DOHH2 (cell line): ENCODE data around the gene CD68.

ENCODE experiments used
- H3F3A ChIP-seq: fragments of 200-600 bp; sonication (generic), shearing (Covaris generic); 2 replicates; pipeline ENCODE4 v1.6.0; 2016; ENCODE audit warnings: antibody characterized with exemption, mild to moderate bottlenecking; ENCODE audit not compliant: control insufficient read depth, insufficient read depth
- H3K27ac ChIP-seq: fragments of 200-600 bp; sonication (generic); 2 replicates; pipeline ENCODE4 v1.5.1; 2014; ENCODE audit warnings: low read depth, mild to moderate bottlenecking, low read length, moderate library complexity
- H3K27me3 ChIP-seq: fragments of 200-600 bp; sonication (generic); 2 replicates; pipeline ENCODE4 v1.6.1; 2014; ENCODE audit warnings: mild to moderate bottlenecking, low read length, mixed read lengths; ENCODE audit not compliant: control insufficient read depth
- H3K36me3 ChIP-seq: fragments of 200-600 bp; sonication (generic); 2 replicates; pipeline ENCODE4 v1.6.1; 2014; ENCODE audit warnings: mild to moderate bottlenecking, low read length, moderate library complexity, mixed read lengths; ENCODE audit not compliant: control insufficient read depth
- H3K4me1 ChIP-seq: fragments of 200-600 bp; sonication (generic); 2 replicates; pipeline ENCODE4 v1.6.1; 2014; ENCODE audit warnings: mild to moderate bottlenecking, low read length, mixed read lengths; ENCODE audit not compliant: control insufficient read depth
- H3K4me2 ChIP-seq: fragments of 200-600 bp; sonication (generic); 2 replicates; pipeline ENCODE4 v1.6.0; 2014; ENCODE audit warnings: mild to moderate bottlenecking, low read length, moderate library complexity
- H3K4me3 ChIP-seq: fragments of 200-600 bp; sonication (generic); 2 replicates; pipeline ENCODE4 v1.5.1; 2014; ENCODE audit warnings: mild to moderate bottlenecking, low read length, mixed read lengths
- H3K79me2 ChIP-seq: fragments of 200-600 bp; sonication (generic); 2 replicates; pipeline ENCODE4 v1.6.1; 2014; ENCODE audit warnings: mild to moderate bottlenecking, low read length, mixed read lengths; ENCODE audit not compliant: control insufficient read depth
- H3K9me2 ChIP-seq: fragments of 200-600 bp; sonication (generic); replicated peaks from 2 replicates; pipeline ENCODE4 v1.6.1; 2014; ENCODE audit warnings: mild to moderate bottlenecking, low read length, mixed read lengths; ENCODE audit not compliant: control insufficient read depth
- H3K9me3 ChIP-seq: fragments of 200-600 bp; sonication (generic); 2 replicates; pipeline ENCODE4 v1.6.1; 2014; ENCODE audit warnings: antibody characterized with exemption, low read length, mixed read lengths; ENCODE audit not compliant: control insufficient read depth, insufficient read depth
- H4K20me1 ChIP-seq: fragments of 200-600 bp; sonication (generic); 2 replicates; pipeline ENCODE4 v1.6.0; 2014; ENCODE audit warnings: low read depth, mild to moderate bottlenecking, antibody characterized with exemption, low read length, moderate library complexity; ENCODE audit not compliant: control insufficient read depth, insufficient read depth
- EZH2phosphoT487 ChIP-seq: fragments of 200-600 bp; sonication (generic); IDR thresholded peaks from 2 replicates; pipeline ENCODE4 v1.6.1; 2017; ENCODE audit warnings: borderline replicate concordance, mild to moderate bottlenecking, antibody characterized with exemption, low read length, moderate library complexity, mixed read lengths
- TF ChIP-seq, protein P1 (sequence below): fragments of 200-600 bp; sonication (generic); IDR thresholded peaks from one replicate; pipeline ENCODE4 v1.5.1; 2014; ENCODE audit warnings: antibody characterized with exemption, mild to moderate bottlenecking, low read depth, low read length; ENCODE audit not compliant: poor library complexity, severe bottlenecking

CD68 gene

GRCh38 chr17:7555320-7555948, 24.0 kb upstream of the CD68 start:
- Histone ChIP-seq H3K9me2 (no peaks in the 10 kb centered on the region), H3K4me2 (no peak overlapping the region), H3K4me3 (no peak overlapping the region), H4K20me1 (no peaks in the 10 kb centered on the region), H3K79me2 (no peaks in the 10 kb centered on the region), H3K27me3 (peaks cover 23% of the 10 kb centered on the region), H3F3A (no peaks in the 10 kb centered on the region), H3K27ac (no peak overlapping the region), H3K9me3 (no peaks in the 10 kb centered on the region), H3K36me3 (no peaks in the 10 kb centered on the region), H3K4me1 (peaks cover 24% of the 10 kb centered on the region)
- no peak for TF ChIP-seq EZH2phosphoT487
- TF ChIP-seq, protein P1, sequence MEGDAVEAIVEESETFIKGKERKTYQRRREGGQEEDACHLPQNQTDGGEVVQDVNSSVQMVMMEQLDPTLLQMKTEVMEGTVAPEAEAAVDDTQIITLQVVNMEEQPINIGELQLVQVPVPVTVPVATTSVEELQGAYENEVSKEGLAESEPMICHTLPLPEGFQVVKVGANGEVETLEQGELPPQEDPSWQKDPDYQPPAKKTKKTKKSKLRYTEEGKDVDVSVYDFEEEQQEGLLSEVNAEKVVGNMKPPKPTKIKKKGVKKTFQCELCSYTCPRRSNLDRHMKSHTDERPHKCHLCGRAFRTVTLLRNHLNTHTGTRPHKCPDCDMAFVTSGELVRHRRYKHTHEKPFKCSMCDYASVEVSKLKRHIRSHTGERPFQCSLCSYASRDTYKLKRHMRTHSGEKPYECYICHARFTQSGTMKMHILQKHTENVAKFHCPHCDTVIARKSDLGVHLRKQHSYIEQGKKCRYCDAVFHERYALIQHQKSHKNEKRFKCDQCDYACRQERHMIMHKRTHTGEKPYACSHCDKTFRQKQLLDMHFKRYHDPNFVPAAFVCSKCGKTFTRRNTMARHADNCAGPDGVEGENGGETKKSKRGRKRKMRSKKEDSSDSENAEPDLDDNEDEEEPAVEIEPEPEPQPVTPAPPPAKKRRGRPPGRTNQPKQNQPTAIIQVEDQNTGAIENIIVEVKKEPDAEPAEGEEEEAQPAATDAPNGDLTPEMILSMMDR: no peak

DNA sequence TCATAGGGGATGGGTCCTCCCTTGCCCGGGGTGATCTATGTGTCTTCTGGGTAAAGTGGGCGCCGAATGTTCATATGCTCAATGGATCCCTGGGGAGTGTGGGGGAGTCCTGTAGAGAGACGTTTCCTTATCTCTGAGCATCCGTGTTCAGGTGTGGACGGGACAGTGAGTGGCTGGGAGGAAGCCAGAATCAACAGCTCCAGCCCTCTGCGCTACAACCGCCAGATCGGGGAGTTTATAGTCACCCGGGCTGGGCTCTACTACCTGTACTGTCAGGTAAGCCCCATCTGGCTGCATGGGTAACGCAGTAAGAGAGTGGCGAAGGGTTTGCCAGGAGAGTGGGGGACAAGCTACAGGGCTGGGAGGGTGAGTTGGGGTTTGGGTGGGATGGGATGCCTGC, 22.8 kb upstream of the CD68 start:
- no peak overlapping the region for H3K4me3 ChIP-seq
- H3K4me2 ChIP-seq: no peak overlapping the region
- TF ChIP-seq EZH2phosphoT487: no peak
- TF ChIP-seq, protein P1: no peak
- H3K4me1 ChIP-seq: peaks cover 29% of the 10 kb centered on the region
- no peak overlapping the region for H3K27ac ChIP-seq
- no peaks in the 10 kb centered on the region for H4K20me1 ChIP-seq
- peaks cover 6% of the 10 kb centered on the region for H3K79me2 ChIP-seq
- no peaks in the 10 kb centered on the region for H3K9me2 ChIP-seq
- H3F3A ChIP-seq: 0 out of 2 replicates have a peak, but pooled peaks cover 3% of the 10 kb centered on the region
- H3K27me3 ChIP-seq: peaks cover 17% of the 10 kb centered on the region
- no peaks in the 10 kb centered on the region; the same call in 1 of the 2 replicates for H3K36me3 ChIP-seq
- no peaks in the 10 kb centered on the region for H3K9me3 ChIP-seq

GRCh38 chr17:7557147-7557764, 22.2 kb upstream of the CD68 start:
- no peak for TF ChIP-seq EZH2phosphoT487
- TF ChIP-seq, protein P1: no peak
- Histone ChIP-seq H3K36me3 (peaks cover 2% of the 10 kb centered on the region), H3K4me3 (no peak overlapping the region), H3K4me1 (peaks cover 29% of the 10 kb centered on the region), H4K20me1 (no peaks in the 10 kb centered on the region), H3K27ac (no peak overlapping the region), H3K79me2 (peaks cover 12% of the 10 kb centered on the region), H3K27me3 (peaks cover 17% of the 10 kb centered on the region), H3K4me2 (no peak overlapping the region), H3F3A (0 out of 2 replicates have a peak, but pooled peaks cover 3% of the 10 kb centered on the region), H3K9me3 (no peaks in the 10 kb centered on the region), H3K9me2 (no peaks in the 10 kb centered on the region)
